ENCODE data around the gene EP400.
"Not testable (repeated sequence)": the region's sequence is repeated elsewhere in the genome, so short reads cannot be mapped to it uniquely, and the experiment has no call there.

EP400 gene

GRCh38 chr12:132024758-132025157 lies 75.0 kb downstream of the EP400 start:
- DNase-seq = no peak

GRCh38 chr12:132025526-132025925 lies 75.8 kb downstream of the EP400 start:
- DNase-seq = no peak

- no peak for DNase-seq
These were observed 76.5 kb downstream of the EP400 start for GRCh38 chr12:132026061-132026795.

GRCh38 chr12:132026796-132027500 lies 77.2 kb downstream of the EP400 start:
- DNase-seq = no peak

- no peak for DNase-seq
These were observed 77.9 kb downstream of the EP400 start for GRCh38 chr12:132027636-132028035.

- DNase-seq = no peak
These were observed 78.4 kb downstream of the EP400 start for GRCh38 chr12:132028111-132028510.

- DNase-seq = no peak
These were observed 80.0 kb downstream of the EP400 start for GRCh38 chr12:132029503-132030300.

- DNase-seq = no peak
These were observed 80.8 kb downstream of the EP400 start for GRCh38 chr12:132030367-132031038.

GRCh38 chr12:132033627-132034026 lies 83.9 kb downstream of the EP400 start:
- no peak for DNase-seq

GRCh38 chr12:132036063-132036683 lies 86.4 kb downstream of the EP400 start:
- no peak for DNase-seq

- no peak for DNase-seq
These were observed 91.3 kb downstream of the EP400 start for GRCh38 chr12:132040906-132041606.

GRCh38 chr12:132043216-132043615 lies 93.5 kb downstream of the EP400 start:
- DNase-seq = no peak

- no peak for DNase-seq
These were observed 94.2 kb downstream of the EP400 start for GRCh38 chr12:132043770-132044467.

- no peak for DNase-seq
These were observed 95.1 kb downstream of the EP400 start for GRCh38 chr12:132044661-132045412.

- DNase-seq = no peak
These were observed 96.0 kb downstream of the EP400 start for GRCh38 chr12:132045751-132046150.

GRCh38 chr12:132046561-132046960 lies 96.8 kb downstream of the EP400 start:
- no peak for DNase-seq

- DNase-seq = not testable (repeated sequence)
These were observed 97.9 kb downstream of the EP400 start for GRCh38 chr12:132047630-132048029.

GRCh38 chr12:132049442-132049841 lies 99.7 kb downstream of the EP400 start:
- DNase-seq = no peak

- DNase-seq = no peak
These were observed 100.1 kb downstream of the EP400 start for GRCh38 chr12:132049876-132050275.

GRCh38 chr12:132051718-132052117 lies 102.0 kb downstream of the EP400 start:
- DNase-seq = not testable (repeated sequence)
